ENCODE results near the gene ONECUT3.

- no peak for TF ChIP-seq CTCF (conservative IDR thresholded peaks at IDR 0.05)
- no peak for TF ChIP-seq EZH2 (IDR thresholded peaks at IDR 0.05; ENCODE audit: low read depth)
These were observed 2.3 kb downstream of the ONECUT3 start for GRCh38 chr19:1755467-1756171.

All from PC-9 (cell line).